Right lobe of liver (tissue), 4 donors: Measurements from ENCODE around the gene AQR.

Experiments used
- POLR2A ChIP-seq: fragments of 450-650 bp; IDR thresholded peaks from one replicate; pipeline ENCODE4 v1.6.1; 2017; ENCODE audit warnings: antibody characterized with exemption, mild to moderate bottlenecking
- TF ChIP-seq, protein P1 (sequence below), 4 donors: fragments of 200-600 bp in 3 of 4; fragments of 450-650 bp in 1 of 4; IDR thresholded peaks; one replicate each; pipeline versions ENCODE4 v1.5.1 to v1.8.0; 2016 to 2022; ENCODE audit warnings: antibody characterized with exemption in 4 of 4, mild to moderate bottlenecking in 2 of 4
- donor health status: DM: no; HTN: no; CAD: no.
- donor health status: DM: no; HTN: no; CAD: no.
- donor health status: DM: no; HTN: yes; CAD: no.

DNA sequence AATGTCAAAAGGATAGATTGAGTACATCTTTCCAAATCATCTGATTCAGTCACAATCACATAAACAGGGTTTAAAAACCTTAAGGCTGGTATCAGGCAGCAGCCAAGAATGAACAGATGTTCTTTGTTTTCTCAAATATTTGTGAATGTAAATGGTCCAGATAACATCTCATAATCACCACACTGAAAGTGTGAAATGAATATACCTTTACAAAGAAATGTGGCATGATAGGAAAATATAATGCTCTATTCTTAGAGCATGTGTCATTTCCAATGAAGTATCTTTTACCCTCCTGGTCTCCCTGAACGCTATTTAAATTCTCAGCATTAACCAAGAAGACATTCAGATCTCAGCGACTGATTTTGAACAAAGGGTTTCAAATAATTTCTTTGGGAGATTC lies 165.4 kb downstream of the AQR start:
- TF ChIP-seq, protein P1, sequence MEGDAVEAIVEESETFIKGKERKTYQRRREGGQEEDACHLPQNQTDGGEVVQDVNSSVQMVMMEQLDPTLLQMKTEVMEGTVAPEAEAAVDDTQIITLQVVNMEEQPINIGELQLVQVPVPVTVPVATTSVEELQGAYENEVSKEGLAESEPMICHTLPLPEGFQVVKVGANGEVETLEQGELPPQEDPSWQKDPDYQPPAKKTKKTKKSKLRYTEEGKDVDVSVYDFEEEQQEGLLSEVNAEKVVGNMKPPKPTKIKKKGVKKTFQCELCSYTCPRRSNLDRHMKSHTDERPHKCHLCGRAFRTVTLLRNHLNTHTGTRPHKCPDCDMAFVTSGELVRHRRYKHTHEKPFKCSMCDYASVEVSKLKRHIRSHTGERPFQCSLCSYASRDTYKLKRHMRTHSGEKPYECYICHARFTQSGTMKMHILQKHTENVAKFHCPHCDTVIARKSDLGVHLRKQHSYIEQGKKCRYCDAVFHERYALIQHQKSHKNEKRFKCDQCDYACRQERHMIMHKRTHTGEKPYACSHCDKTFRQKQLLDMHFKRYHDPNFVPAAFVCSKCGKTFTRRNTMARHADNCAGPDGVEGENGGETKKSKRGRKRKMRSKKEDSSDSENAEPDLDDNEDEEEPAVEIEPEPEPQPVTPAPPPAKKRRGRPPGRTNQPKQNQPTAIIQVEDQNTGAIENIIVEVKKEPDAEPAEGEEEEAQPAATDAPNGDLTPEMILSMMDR (IDR thresholded peaks at IDR 0.05) = no peak
- TF ChIP-seq POLR2A = no peak
